Mucosa of descending colon (tissue), 3 donors: Measurements from ENCODE around the gene MTTP. TPM values are rescaled to one million over a fixed set of nuclear protein-coding genes. Genes with fewer than 3 reads are reported as not detected.

Source experiments
- ATAC-seq: fragments of 200-7000 bp; cut with Tn5 transposase; one replicate; pipeline ENCODE4 v1.9.1; 2020; ENCODE audit warnings: mild to moderate bottlenecking, moderate library complexity
- DNase-seq, 3 donors: peaks; one replicate each; pipeline ENCODE4 v3.0.0-alpha.2; 2020
- H3K36me3 ChIP-seq: fragments of 200-600 bp; one replicate; pipeline ENCODE4 v1.8.0; 2021; ENCODE audit warnings: low read depth, mild to moderate bottlenecking
- H3K4me1 ChIP-seq: fragments of 200-600 bp; one replicate; pipeline ENCODE4 v1.8.0; 2021; ENCODE audit warnings: low read depth, mild to moderate bottlenecking
- H3K4me3 ChIP-seq: fragments of 200-600 bp; one replicate; pipeline ENCODE4 v1.8.0; 2021; ENCODE audit warnings: mild to moderate bottlenecking
- H3K9me3 ChIP-seq: fragments of 200-600 bp; one replicate; pipeline ENCODE4 v1.8.0; 2021; ENCODE audit warnings: mild to moderate bottlenecking
- intact Hi-C, 2 donors: fragments of 100-400 bp; cut with DNase I in 1 of 2; cut with micrococcal nuclease in 1 of 2; formaldehyde crosslinking; loops; one replicate each; pipeline versions ENCODE4 v1.11.0 to v1.11.1; 2022; cut with DNase I, micrococcal nuclease
- total RNA-seq, 3 donors: library from RNA; stranded (reverse); fragmentation: NEBNext Ultra II Directional in 2 of 3; extraction: Animal tissue kit (Norgen Biotek cat#: 25700) in 2 of 3; gene quantifications; one replicate each; pipeline versions ENCODE4 v1.2.1 to v1.2.4, GENCODE V29; 2021 to 2023
- TF ChIP-seq, protein P1 (sequence below): fragments of 200-600 bp; IDR thresholded peaks from one replicate; pipeline ENCODE4 v1.8.0; 2022; ENCODE audit warnings: antibody characterized with exemption, mild to moderate bottlenecking
- donor health status: DM: no; HTN: no; CAD: no; lungs with moderate emphysema.
- donor health status: DM: no; HTN: no; CAD: no.
- donor health status: DM: no; HTN: yes; CAD: no.

MTTP gene
- total RNA-seq, 3 donors from 2014 or later, result 0.20 to 1.5 (median 0.22) TPM

DNA sequence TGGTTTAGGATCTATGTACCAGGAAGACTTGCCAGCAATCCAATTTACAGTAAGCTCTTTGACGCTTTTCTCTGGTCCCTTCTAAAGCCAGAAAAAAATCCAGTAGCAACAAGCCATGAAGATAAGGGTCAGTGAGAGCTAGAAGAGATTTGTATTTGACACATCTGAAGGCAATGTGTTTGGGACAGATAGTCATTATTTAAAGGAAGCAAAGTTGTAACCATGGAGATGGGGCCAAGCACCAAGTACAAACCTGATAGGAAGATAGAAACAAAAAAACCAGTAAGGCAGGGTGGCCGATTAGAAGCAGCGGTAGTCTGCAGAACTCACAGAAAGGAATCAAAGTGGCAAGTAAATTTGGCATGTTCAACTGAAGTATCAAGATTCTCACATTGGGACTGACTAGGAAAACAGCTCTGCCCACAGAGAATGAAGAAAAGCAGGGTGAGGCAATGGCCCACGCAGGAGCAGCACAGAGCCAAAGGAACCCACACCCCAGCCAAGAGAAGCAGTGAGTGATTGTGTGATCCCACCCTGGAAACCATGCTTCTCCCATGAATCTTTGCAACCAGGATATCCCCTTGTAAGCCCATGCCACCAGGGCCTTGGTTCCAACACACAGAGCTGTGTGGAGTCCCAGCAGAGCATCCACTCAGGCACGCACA lies 95.9 kb downstream of the MTTP start:
- TF ChIP-seq, protein P1, sequence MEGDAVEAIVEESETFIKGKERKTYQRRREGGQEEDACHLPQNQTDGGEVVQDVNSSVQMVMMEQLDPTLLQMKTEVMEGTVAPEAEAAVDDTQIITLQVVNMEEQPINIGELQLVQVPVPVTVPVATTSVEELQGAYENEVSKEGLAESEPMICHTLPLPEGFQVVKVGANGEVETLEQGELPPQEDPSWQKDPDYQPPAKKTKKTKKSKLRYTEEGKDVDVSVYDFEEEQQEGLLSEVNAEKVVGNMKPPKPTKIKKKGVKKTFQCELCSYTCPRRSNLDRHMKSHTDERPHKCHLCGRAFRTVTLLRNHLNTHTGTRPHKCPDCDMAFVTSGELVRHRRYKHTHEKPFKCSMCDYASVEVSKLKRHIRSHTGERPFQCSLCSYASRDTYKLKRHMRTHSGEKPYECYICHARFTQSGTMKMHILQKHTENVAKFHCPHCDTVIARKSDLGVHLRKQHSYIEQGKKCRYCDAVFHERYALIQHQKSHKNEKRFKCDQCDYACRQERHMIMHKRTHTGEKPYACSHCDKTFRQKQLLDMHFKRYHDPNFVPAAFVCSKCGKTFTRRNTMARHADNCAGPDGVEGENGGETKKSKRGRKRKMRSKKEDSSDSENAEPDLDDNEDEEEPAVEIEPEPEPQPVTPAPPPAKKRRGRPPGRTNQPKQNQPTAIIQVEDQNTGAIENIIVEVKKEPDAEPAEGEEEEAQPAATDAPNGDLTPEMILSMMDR, result no peak
- intact Hi-C loops, result no loop called here
- Histone ChIP-seq H3K4me3 (no peak overlapping the region), H3K4me1 (no peaks in the 10 kb centered on the region), H3K36me3 (no peaks in the 10 kb centered on the region), H3K9me3 (peaks cover 4% of the 10 kb centered on the region)
- DNase-seq, result no peak
- no peak for ATAC-seq

Other genes starting within 250 kb of the MTTP start
- gene ADH1C, start 222.1 kb upstream of the MTTP start, total RNA-seq, result 100 to 1,000 TPM; 137 to 502 (median 271) TPM
- gene ADH7, start 139.5 kb upstream of the MTTP start, total RNA-seq, result not detected
- gene C4orf17, start 63.8 kb upstream of the MTTP start, total RNA-seq, result not detected
- gene TRMT10A, start 10.8 kb upstream of the MTTP start, total RNA-seq, result 1 to 10 TPM; 4.6 to 9.1 (median 7.7) TPM
- gene C4orf54, start 83.0 kb downstream of the MTTP start, total RNA-seq, result under 1 TPM in 1 of 3 donors, not detected in 2; 0.02 TPM
- 1 to 10 TPM; 1.3 to 4.6 (median 1.7) TPM for gene DAPP1, start 242.0 kb downstream of the MTTP start, total RNA-seq